ENCODE measurements around the gene CRYGS.
"Not testable (repeated sequence)": the region's sequence is repeated elsewhere in the genome, so short reads cannot be mapped to it uniquely, and the experiment has no call there.

The CRYGS gene

DNA sequence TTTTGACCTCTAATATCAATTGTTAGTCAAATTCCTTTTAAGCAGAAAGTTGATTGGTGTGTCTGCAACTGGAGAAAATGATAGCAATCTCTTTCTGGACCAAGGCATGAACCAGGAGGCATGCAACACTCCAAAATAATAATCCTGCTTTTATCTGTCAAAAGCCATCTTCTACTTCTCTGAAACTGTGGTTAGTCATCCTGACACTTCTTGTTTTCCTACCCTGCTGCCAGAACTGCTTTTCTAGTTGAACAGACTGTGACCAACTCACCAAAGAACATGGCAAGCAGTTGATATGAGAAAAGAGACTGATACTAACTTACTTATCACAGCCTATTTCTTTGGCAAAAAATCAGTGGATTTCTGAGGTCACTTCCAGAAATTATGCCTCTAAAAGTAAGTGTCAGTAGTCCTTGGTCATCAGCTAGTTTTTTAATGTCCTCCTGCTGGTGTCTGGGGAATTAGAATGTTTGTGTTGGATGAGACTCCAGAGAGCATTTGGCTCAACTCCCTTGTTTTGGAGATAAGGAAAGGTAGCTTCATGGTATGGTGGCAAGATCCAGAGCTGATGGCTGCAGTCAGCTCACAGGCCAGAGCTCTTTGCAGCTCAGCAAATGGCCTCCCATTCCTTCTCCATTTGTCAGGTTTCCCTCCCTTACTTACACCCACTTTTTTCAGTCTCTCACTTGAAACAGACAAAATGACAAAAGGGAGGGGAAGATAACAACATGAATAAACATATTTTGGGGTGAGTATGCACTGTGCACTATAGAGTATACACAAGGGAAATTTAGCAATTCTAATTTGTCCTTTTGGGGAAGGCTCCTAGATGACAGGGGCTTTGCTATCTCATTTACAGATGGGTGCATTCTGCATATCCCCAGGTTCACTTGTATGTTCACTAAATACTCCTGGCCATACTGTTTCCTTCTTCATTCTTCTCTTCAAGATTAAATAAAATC, 7.0 kb downstream of the CRYGS start:
- Histone ChIP-seq H3K27ac (peak overlapping the region; percentile 51), H3K9me3 (ENCODE audit: control insufficient read depth, low read length) (no peaks in the 10 kb centered on the region), H3K9ac (no peak overlapping the region), H3K4me1 (peaks cover 25% of the 10 kb centered on the region), H3K79me2 (no peaks in the 10 kb centered on the region), H2AFZ (peak overlapping the region; percentile 39), H3K27me3 (ENCODE audit: control insufficient read depth, insufficient read depth, low read length) (no peaks in the 10 kb centered on the region), H3K36me3 (ENCODE audit: control insufficient read depth, insufficient read depth, low read length) (no peaks in the 10 kb centered on the region), H3K4me2 (ENCODE audit: low read length) (no peak overlapping the region), H3K4me3 (ENCODE audit: low read depth, low read length) (no peak overlapping the region)
- TF ChIP-seq, protein P1, sequence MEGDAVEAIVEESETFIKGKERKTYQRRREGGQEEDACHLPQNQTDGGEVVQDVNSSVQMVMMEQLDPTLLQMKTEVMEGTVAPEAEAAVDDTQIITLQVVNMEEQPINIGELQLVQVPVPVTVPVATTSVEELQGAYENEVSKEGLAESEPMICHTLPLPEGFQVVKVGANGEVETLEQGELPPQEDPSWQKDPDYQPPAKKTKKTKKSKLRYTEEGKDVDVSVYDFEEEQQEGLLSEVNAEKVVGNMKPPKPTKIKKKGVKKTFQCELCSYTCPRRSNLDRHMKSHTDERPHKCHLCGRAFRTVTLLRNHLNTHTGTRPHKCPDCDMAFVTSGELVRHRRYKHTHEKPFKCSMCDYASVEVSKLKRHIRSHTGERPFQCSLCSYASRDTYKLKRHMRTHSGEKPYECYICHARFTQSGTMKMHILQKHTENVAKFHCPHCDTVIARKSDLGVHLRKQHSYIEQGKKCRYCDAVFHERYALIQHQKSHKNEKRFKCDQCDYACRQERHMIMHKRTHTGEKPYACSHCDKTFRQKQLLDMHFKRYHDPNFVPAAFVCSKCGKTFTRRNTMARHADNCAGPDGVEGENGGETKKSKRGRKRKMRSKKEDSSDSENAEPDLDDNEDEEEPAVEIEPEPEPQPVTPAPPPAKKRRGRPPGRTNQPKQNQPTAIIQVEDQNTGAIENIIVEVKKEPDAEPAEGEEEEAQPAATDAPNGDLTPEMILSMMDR (IDR thresholded peaks at IDR 0.05) = no peak

DNA sequence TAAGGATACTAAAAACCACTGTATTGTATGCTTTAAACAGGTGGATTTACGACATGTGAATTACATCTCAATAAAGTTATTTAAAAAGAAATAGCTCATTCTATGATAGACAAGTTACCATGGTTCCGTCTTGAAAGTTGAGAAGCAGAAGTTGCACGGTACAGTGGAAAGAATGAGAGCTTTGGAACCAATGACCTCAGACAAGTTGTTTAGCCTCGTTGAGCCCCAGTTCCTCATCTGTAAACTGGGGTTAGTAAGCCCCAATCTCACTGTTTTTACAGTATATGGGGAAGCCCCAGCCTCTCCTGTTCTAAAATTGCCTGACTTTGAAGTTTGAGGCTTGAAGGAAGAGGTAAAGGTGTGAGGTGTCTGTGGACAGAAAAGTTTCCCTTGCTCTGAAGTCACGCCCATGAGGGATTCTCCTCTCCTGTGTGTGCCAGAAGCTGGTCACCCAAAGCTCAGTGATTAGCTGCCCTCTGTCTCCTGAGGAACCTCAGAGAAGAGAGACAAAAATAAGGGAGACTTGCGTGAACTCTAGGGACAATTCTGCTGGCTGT, 10.0 kb downstream of the CRYGS start:
- Histone ChIP-seq H3K27me3 (ENCODE audit: control insufficient read depth, insufficient read depth, low read length) (no peaks in the 10 kb centered on the region), H3K4me2 (ENCODE audit: low read length) (no peak overlapping the region), H3K4me3 (ENCODE audit: low read depth, low read length) (no peak overlapping the region), H2AFZ (peak overlapping the region; percentile 10), H3K27ac (no peak overlapping the region), H3K4me1 (peaks cover 29% of the 10 kb centered on the region), H3K9ac (no peak overlapping the region), H3K36me3 (ENCODE audit: control insufficient read depth, insufficient read depth, low read length) (no peaks in the 10 kb centered on the region), H3K79me2 (no peaks in the 10 kb centered on the region), H3K9me3 (ENCODE audit: control insufficient read depth, low read length) (no peaks in the 10 kb centered on the region)
- TF ChIP-seq, protein P1 (IDR thresholded peaks at IDR 0.05) = no peak

DNA sequence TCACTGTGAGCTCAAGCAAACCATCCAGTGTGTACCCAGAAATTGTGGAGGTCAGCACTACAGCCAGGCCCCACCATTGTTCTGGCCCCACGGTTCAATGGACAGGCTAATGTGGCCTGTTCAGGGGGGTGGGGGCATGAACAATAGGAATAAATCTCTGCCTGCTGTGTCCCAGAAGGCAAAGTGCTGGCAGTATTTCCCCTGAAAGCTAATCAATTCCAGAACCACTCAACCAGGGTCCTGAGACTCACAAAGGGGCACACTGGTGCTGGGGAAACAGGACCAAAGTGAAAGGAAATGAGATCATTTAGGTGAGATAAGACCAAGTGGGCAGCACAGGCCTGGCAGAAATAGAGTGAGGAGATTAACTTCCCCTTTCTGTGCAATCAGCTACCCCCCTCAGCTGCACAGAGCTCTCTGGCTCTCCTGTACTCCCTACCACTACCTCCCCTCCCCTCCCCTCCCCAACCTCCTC, 11.5 kb downstream of the CRYGS start:
- Histone ChIP-seq H3K4me1 (peaks cover 29% of the 10 kb centered on the region), H3K79me2 (no peaks in the 10 kb centered on the region), H3K27ac (no peak overlapping the region), H3K36me3 (ENCODE audit: control insufficient read depth, insufficient read depth, low read length) (no peaks in the 10 kb centered on the region), H3K4me2 (ENCODE audit: low read length) (no peak overlapping the region), H3K4me3 (ENCODE audit: low read depth, low read length) (no peak overlapping the region), H3K9ac (no peak overlapping the region), H2AFZ (no peak overlapping the region), H3K9me3 (ENCODE audit: control insufficient read depth, low read length) (no peaks in the 10 kb centered on the region), H3K27me3 (ENCODE audit: control insufficient read depth, insufficient read depth, low read length) (no peaks in the 10 kb centered on the region)
- TF ChIP-seq, protein P1 (IDR thresholded peaks at IDR 0.05) = no peak

DNA sequence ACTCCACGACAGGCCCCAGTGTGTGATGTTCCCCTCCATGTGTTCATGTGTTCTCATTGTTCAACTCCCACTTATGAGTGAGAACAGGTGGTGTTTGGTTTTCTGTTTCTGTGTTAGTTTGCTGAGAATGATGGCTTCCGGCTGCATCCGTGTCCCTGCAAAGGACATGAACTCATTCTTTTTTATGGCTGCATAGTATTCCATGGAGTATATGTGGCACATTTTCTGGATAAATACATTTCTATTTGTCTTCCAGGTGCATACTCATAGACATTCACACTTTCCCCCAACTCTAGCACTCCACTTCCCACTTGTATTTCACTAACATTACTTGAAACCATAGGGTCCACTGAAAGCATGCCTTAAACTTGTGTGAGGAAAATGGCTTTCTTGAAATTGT, 12.5 kb downstream of the CRYGS start:
- not testable (repeated sequence) for H3K4me3 ChIP-seq (ENCODE audit: low read depth, low read length); H3K4me2 ChIP-seq (ENCODE audit: low read length); H2AFZ ChIP-seq; H3K79me2 ChIP-seq; H3K27ac ChIP-seq; H3K9ac ChIP-seq; H3K9me3 ChIP-seq (ENCODE audit: control insufficient read depth, low read length); H3K36me3 ChIP-seq (ENCODE audit: control insufficient read depth, insufficient read depth, low read length); H3K27me3 ChIP-seq (ENCODE audit: control insufficient read depth, insufficient read depth, low read length)
- peaks cover 23% of the 10 kb centered on the region for H3K4me1 ChIP-seq

DNA sequence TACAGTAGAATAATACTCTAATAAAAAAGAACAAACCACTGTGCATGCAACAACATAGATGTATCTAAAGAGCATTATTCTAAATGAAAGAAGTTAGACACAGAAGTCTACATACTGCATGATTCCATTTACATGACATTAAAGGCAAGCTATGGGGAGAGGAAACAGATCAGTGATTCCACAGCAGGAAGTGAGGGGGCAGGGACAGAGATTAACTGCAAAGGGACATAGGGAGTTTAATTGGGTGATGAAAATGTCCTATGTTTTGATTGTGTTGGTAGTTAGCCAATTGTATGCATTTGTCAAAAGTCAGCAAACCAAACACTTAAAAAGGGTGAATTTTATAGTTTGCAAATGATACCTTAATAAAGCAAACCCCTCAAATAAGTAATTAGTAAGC, 13.8 kb downstream of the CRYGS start:
- no peaks in the 10 kb centered on the region for H3K9me3 ChIP-seq (ENCODE audit: control insufficient read depth, low read length)
- H3K9ac ChIP-seq = no peak overlapping the region
- no peaks in the 10 kb centered on the region for H3K79me2 ChIP-seq
- H3K36me3 ChIP-seq (ENCODE audit: control insufficient read depth, insufficient read depth, low read length) = no peaks in the 10 kb centered on the region
- TF ChIP-seq, protein P1 (IDR thresholded peaks at IDR 0.05) = no peak
- no peak overlapping the region for H2AFZ ChIP-seq
- H3K4me3 ChIP-seq (ENCODE audit: low read depth, low read length) = no peak overlapping the region
- no peaks in the 10 kb centered on the region for H3K27me3 ChIP-seq (ENCODE audit: control insufficient read depth, insufficient read depth, low read length)
- no peak overlapping the region for H3K27ac ChIP-seq
- peaks cover 13% of the 10 kb centered on the region for H3K4me1 ChIP-seq
- H3K4me2 ChIP-seq (ENCODE audit: low read length) = no peak overlapping the region

Data from parathyroid adenoma (tissue), 2 donors.